HG03135 (cell line): ENCODE results near the gene PNPLA2.

ENCODE experiments used
- ATAC-seq: cut with Tn5 transposase; IDR thresholded peaks from one replicate; pipeline ENCODE4 v1.9.1; 2021; ENCODE audit warnings: mild to moderate bottlenecking, moderate library complexity; ENCODE audit not compliant: unreplicated experiment

The PNPLA2 gene

GRCh38 chr11:829176-829846, 10.6 kb downstream of the PNPLA2 start:
- ATAC-seq: no peak

- ATAC-seq: no peak
These were observed 11.2 kb downstream of the PNPLA2 start for GRCh38 chr11:829847-830294.

GRCh38 chr11:830295-831117, 11.8 kb downstream of the PNPLA2 start:
- no peak for ATAC-seq

- no peak for ATAC-seq
These were observed 12.6 kb downstream of the PNPLA2 start for GRCh38 chr11:831118-831864.

GRCh38 chr11:831961-832528, 13.3 kb downstream of the PNPLA2 start:
- ATAC-seq: no peak

GRCh38 chr11:832529-833113, 13.9 kb downstream of the PNPLA2 start, which contains the start of gene CD151:
TSS of gene CD151 (plus strand) at chr11:832952. CDS start at chr11:836070, 3,118 bp downstream.
- ATAC-seq: no peak

GRCh38 chr11:833114-833791, 14.5 kb downstream of the PNPLA2 start:
- ATAC-seq: no peak

- no peak for ATAC-seq
These were observed 15.2 kb downstream of the PNPLA2 start for GRCh38 chr11:833849-834311.

- ATAC-seq: no peak
These were observed 15.9 kb downstream of the PNPLA2 start for GRCh38 chr11:834371-835316.

- no peak for ATAC-seq
These were observed 17.6 kb downstream of the PNPLA2 start for GRCh38 chr11:836274-836673.

- no peak for ATAC-seq
These were observed 18.0 kb downstream of the PNPLA2 start for GRCh38 chr11:836700-837099.

- no peak for ATAC-seq
These were observed 18.7 kb downstream of the PNPLA2 start for GRCh38 chr11:837189-837989.

GRCh38 chr11:837990-838307, 19.2 kb downstream of the PNPLA2 start:
- no peak for ATAC-seq

GRCh38 chr11:838441-839279, 19.9 kb downstream of the PNPLA2 start:
- no peak for ATAC-seq

GRCh38 chr11:839280-839623, 20.5 kb downstream of the PNPLA2 start:
- ATAC-seq: no peak

GRCh38 chr11:839875-840617, 21.3 kb downstream of the PNPLA2 start:
- ATAC-seq: no peak

- ATAC-seq: peak; percentile 22
These were observed 23.3 kb downstream of the PNPLA2 start for GRCh38 chr11:841981-842369.
